Neural progenitor cell (in vitro differentiated cells): ENCODE measurements around the gene TMEM200C.

Source experiments
- CTCF ChIP-seq: fragments of 200-600 bp; sonication (generic); IDR thresholded peaks from 2 replicates; pipeline ENCODE4 v1.5.1; 2017; ENCODE audit warnings: antibody characterized with exemption, mild to moderate bottlenecking
- EZH2 ChIP-seq: fragments of 200-600 bp; sonication (generic); IDR thresholded peaks from 2 replicates; pipeline ENCODE4 v1.6.1; 2017; ENCODE audit warnings: antibody characterized with exemption, mild to moderate bottlenecking, moderate library complexity
- EZH2phosphoT487 ChIP-seq: fragments of 200-600 bp; sonication (generic); IDR thresholded peaks from 2 replicates; pipeline ENCODE4 v1.6.1; 2017; ENCODE audit warnings: antibody characterized with exemption

- TF ChIP-seq CTCF (peak; percentile 97), EZH2 (no peak), EZH2phosphoT487 (no peak)
Observed at GRCh38 chr18:5868218-5868854, 27.0 kb downstream of the TMEM200C start.
